A673 (cell line): ENCODE results near the gene KIF26B. TPM values are rescaled to one million over a fixed set of nuclear protein-coding genes. Genes with fewer than 3 reads are reported as not detected.
"Not testable (repeated sequence)": the region's sequence is repeated elsewhere in the genome, so short reads cannot be mapped to it uniquely, and the experiment has no call there.

Experiments
- BruUV-seq: library from RNA; stranded (reverse); fragments of 400-500 nt; replicated peaks from 2 replicates; lab custom pipeline; 2021; lab: Mats Ljungman, UMichigan
- CTCF ChIA-PET: fragments of 300-600 bp; sonication (Branson Sonifier 250); formaldehyde crosslinking; loops from one replicate; lab custom pipeline; 2022; ENCODE audit warnings: antibody characterized with exemption; lab: Charles Lee
- POLR2A ChIA-PET: fragments of 300-600 bp; sonication (Branson Sonifier 250); formaldehyde crosslinking; loops from one replicate; lab custom pipeline; 2022; ENCODE audit warnings: antibody characterized with exemption; ENCODE audit not compliant: low non-redundant PET; lab: Charles Lee
- DNase-seq: peaks from one replicate; pipeline ENCODE4 v3.0.0-alpha.2; 2015; ENCODE audit warnings: low spot score
- H3K27ac ChIP-seq: fragments of 200-600 bp; sonication (generic); 2 replicates; pipeline ENCODE4 v1.5.1; 2016; ENCODE audit warnings: mixed run types, low read depth, mild to moderate bottlenecking, mixed read lengths, antibody characterized with exemption, low read length; ENCODE audit not compliant: poor library complexity, severe bottlenecking
- H3K27me3 ChIP-seq: fragments of 200-600 bp; sonication (generic); replicated peaks from 2 replicates; pipeline ENCODE4 v1.6.1; 2017; ENCODE audit warnings: mixed run types, low read depth, mild to moderate bottlenecking, mixed read lengths, antibody characterized with exemption, low read length; ENCODE audit not compliant: insufficient read depth, poor library complexity
- H3K36me3 ChIP-seq: fragments of 200-600 bp; sonication (generic); 2 replicates; pipeline ENCODE4 v1.6.1; 2016; ENCODE audit warnings: mixed run types, mild to moderate bottlenecking, mixed read lengths, antibody characterized with exemption, low read length; ENCODE audit not compliant: insufficient read depth, poor library complexity, severe bottlenecking
- H3K4me1 ChIP-seq: fragments of 200-600 bp; sonication (generic); 2 replicates; pipeline ENCODE4 v1.6.1; 2017; ENCODE audit warnings: mixed run types, mild to moderate bottlenecking, mixed read lengths, antibody characterized with exemption, low read length; ENCODE audit not compliant: insufficient read depth, poor library complexity, severe bottlenecking
- H3K4me3 ChIP-seq: fragments of 200-600 bp; sonication (generic); 2 replicates; pipeline ENCODE4 v1.5.1; 2016; ENCODE audit warnings: low read depth, mixed run types, mild to moderate bottlenecking, mixed read lengths, low read length; ENCODE audit not compliant: poor library complexity, severe bottlenecking
- H3K9me3 ChIP-seq: fragments of 200-600 bp; sonication (generic); 2 replicates; pipeline ENCODE4 v1.6.1; 2016; ENCODE audit warnings: mixed run types, low read depth, mild to moderate bottlenecking, mixed read lengths, antibody characterized with exemption, low read length; ENCODE audit not compliant: poor library complexity, severe bottlenecking
- CTCF ChIP-seq: fragments of 300-800, 200-600 bp; sonication (generic); conservative IDR thresholded peaks from 2 replicates; pipeline ENCODE4 v1.5.1; 2017; ENCODE audit warnings: low read depth, mild to moderate bottlenecking, antibody characterized with exemption, low read length, moderate library complexity, mixed read lengths
- EZH2 ChIP-seq: fragments of 200-600 bp; sonication (generic); IDR thresholded peaks from 2 replicates; pipeline ENCODE4 v1.6.1; 2017; ENCODE audit warnings: borderline replicate concordance, low read depth, mild to moderate bottlenecking, mixed read lengths, antibody characterized with exemption, low read length; ENCODE audit not compliant: poor library complexity, severe bottlenecking
- intact Hi-C: fragments of 100-400 bp; cut with micrococcal nuclease; formaldehyde crosslinking; loops from one replicate; pipeline ENCODE4 v1.10.0; 2022; ENCODE audit not compliant: unreplicated experiment
- total RNA-seq: library from RNA; stranded (reverse); gene quantifications from 2 replicates; pipeline ENCODE4 v1.2.3, GENCODE V29; 2021

Gene KIF26B
- total RNA-seq, 1 experiment from 2014 or later: not detected

GRCh38 chr1:245666412-245666811 is 511.6 kb downstream of the KIF26B start:
- Histone ChIP-seq H3K36me3 (no peaks in the 10 kb centered on the region), H3K27ac (no peak overlapping the region), H3K9me3 (no peaks in the 10 kb centered on the region), H3K4me3 (no peak overlapping the region), H3K4me1 (no peaks in the 10 kb centered on the region), H3K27me3 (peaks cover 9% of the 10 kb centered on the region)
- intact Hi-C loops: no loop called here
- TF ChIP-seq CTCF (no peak), EZH2 (no peak)
- no peak for DNase-seq
- POLR2A ChIA-PET: no interaction called here
- no TSS peak for BruUV-seq
- CTCF ChIA-PET: no interaction called here

GRCh38 chr1:245671349-245671748 is 516.6 kb downstream of the KIF26B start:
- no TSS peak for BruUV-seq
- peaks cover 4% of the 10 kb centered on the region for H3K27me3 ChIP-seq
- POLR2A ChIA-PET: no interaction called here
- DNase-seq: no peak
- H3K9me3 ChIP-seq: no peaks in the 10 kb centered on the region
- intact Hi-C loops: no loop called here
- CTCF ChIA-PET: no interaction called here
- H3K27ac ChIP-seq: no peak overlapping the region
- H3K4me3 ChIP-seq: no peak overlapping the region
- H3K36me3 ChIP-seq: no peaks in the 10 kb centered on the region
- H3K4me1 ChIP-seq: no peaks in the 10 kb centered on the region
- TF ChIP-seq CTCF: no peak
- TF ChIP-seq EZH2: no peak

- Histone ChIP-seq H3K9me3 (no peaks in the 10 kb centered on the region), H3K27ac (no peak overlapping the region), H3K36me3 (no peaks in the 10 kb centered on the region), H3K27me3 (peaks cover 4% of the 10 kb centered on the region), H3K4me3 (no peak overlapping the region), H3K4me1 (no peaks in the 10 kb centered on the region)
- CTCF ChIA-PET: no interaction called here
- POLR2A ChIA-PET: no interaction called here
- BruUV-seq: no TSS peak
- TF ChIP-seq CTCF: no peak
- no peak for DNase-seq
- intact Hi-C loops: no loop called here
These were observed 517.4 kb downstream of the KIF26B start for GRCh38 chr1:245671966-245672767.

GRCh38 chr1:245672836-245673656 is 518.3 kb downstream of the KIF26B start:
- H3K9me3 ChIP-seq, POLR2A ChIA-PET, intact Hi-C loops, BruUV-seq, CTCF ChIA-PET, H3K36me3 ChIP-seq, H3K4me3 ChIP-seq, H3K4me1 ChIP-seq, DNase-seq, H3K27me3 ChIP-seq, H3K27ac ChIP-seq: not testable (repeated sequence)
